ENCODE measurements around the gene ANXA8. TPM values are rescaled to one million over a fixed set of nuclear protein-coding genes. Genes with fewer than 3 reads are reported as not detected.
"Not testable (repeated sequence)": the region's sequence is repeated elsewhere in the genome, so short reads cannot be mapped to it uniquely, and the experiment has no call there.

The ANXA8 gene
- polyA plus RNA-seq, 1 donor from 2014 or later, result not detected

DNA sequence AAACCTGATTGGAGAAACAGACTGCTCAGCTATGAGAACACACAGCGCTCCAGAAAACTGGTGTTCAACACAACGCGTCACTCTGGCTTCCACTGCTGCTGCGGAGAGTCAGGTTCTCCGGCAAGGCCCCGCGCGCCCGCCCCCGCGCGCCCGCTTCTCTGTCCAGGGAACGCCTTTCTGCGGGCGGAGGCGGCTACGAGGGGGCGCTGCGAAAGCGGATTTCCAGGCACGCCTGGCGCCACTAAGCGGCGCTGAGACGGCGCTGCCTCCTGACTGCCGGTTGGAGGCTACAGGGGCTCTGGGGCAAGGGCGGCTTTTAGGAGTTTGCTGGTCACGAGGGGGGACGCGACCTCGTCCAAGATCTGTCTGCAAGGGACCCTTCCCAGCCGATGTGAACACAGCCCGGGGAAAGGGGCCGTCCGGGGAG, 22.6 kb downstream of the ANXA8 start:
- H3K4me2 ChIP-seq (ENCODE audit: low read length), result not testable (repeated sequence)

GRCh38 chr10:47458466-47459154, 25.3 kb downstream of the ANXA8 start:
- Histone ChIP-seq H4K20me1 (ENCODE audit: insufficient read depth) (no peaks in the 10 kb centered on the region), H3K9me3 (ENCODE audit: low read length) (no peaks in the 10 kb centered on the region), H3K9ac (ENCODE audit: low read length) (no peak overlapping the region), H3K4me3 (ENCODE audit: low read length) (no peak overlapping the region), H3K36me3 (ENCODE audit: insufficient read depth, low read length) (no peaks in the 10 kb centered on the region), H3K27me3 (ENCODE audit: insufficient read depth, low read depth, low read length) (no peaks in the 10 kb centered on the region), H3K27ac (ENCODE audit: low read length) (no peak overlapping the region), H3K4me2 (ENCODE audit: low read length) (no peak overlapping the region), H3K79me2 (replicated peaks; ENCODE audit: insufficient read depth, low read length) (no peaks in the 10 kb centered on the region), H3K9me2 (ENCODE audit: insufficient read depth, low read length) (no peaks in the 10 kb centered on the region), H2AFZ (ENCODE audit: low read depth, low read length) (no peak overlapping the region), H3F3A (ENCODE audit: insufficient read depth, low read length, poor library complexity, severe bottlenecking) (no peaks in the 10 kb centered on the region)
- TF ChIP-seq POLR2AphosphoS5 (IDR thresholded peaks at IDR 0.05) (no peak), EZH2 (IDR thresholded peaks at IDR 0.05; ENCODE audit: borderline replicate concordance, insufficient read depth, low read length, poor library complexity, severe bottlenecking) (no peak), CTCF (IDR thresholded peaks at IDR 0.05; ENCODE audit: poor library complexity, severe bottlenecking) (no peak), SMC3 (conservative IDR thresholded peaks at IDR 0.05; ENCODE audit: poor library complexity) (no peak), RAD21 (conservative IDR thresholded peaks at IDR 0.05) (no peak), MXI1 (conservative IDR thresholded peaks at IDR 0.05; ENCODE audit: poor library complexity, severe bottlenecking) (no peak)

More for the DNA sequence above, 22.6 kb downstream of the ANXA8 start:
- not testable (repeated sequence) for H3F3A ChIP-seq (ENCODE audit: insufficient read depth, low read length, poor library complexity, severe bottlenecking); H3K79me2 ChIP-seq (replicated peaks; ENCODE audit: insufficient read depth, low read length); H3K9me3 ChIP-seq (ENCODE audit: low read length); H3K27ac ChIP-seq (ENCODE audit: low read length); H3K9ac ChIP-seq (ENCODE audit: low read length); H3K9me2 ChIP-seq (ENCODE audit: insufficient read depth, low read length); H3K36me3 ChIP-seq (ENCODE audit: insufficient read depth, low read length); H3K27me3 ChIP-seq (ENCODE audit: insufficient read depth, low read depth, low read length); H2AFZ ChIP-seq (ENCODE audit: low read depth, low read length); H4K20me1 ChIP-seq (ENCODE audit: insufficient read depth)
- peak overlapping the region; percentile 47 for H3K4me3 ChIP-seq (ENCODE audit: low read length)
- TF ChIP-seq CTCF (IDR thresholded peaks at IDR 0.05; ENCODE audit: poor library complexity, severe bottlenecking), result peak; percentile 49

DNA sequence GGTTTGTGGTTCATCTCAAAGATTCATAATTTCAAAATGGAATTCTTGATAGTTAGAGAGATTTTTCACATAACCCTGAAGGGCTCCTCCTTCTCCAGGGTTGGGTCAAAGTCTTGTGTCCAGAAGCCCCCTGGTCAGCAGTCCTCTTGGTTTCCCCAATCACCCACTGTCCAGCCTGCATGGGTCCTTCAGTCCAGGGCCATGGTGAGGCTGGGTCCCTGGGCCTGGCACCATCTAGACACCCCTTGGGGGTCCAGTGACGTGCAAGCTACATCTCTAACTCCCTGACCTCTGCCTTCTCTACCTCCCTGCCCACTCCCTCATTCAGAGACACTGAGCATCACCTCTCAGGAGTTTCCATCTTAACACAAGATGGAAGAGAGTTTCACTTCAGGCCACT, 26.1 kb downstream of the ANXA8 start:
- Histone ChIP-seq H2AFZ (ENCODE audit: low read depth, low read length) (no peak overlapping the region), H3K9me2 (ENCODE audit: insufficient read depth, low read length) (no peaks in the 10 kb centered on the region), H3K27me3 (ENCODE audit: insufficient read depth, low read depth, low read length) (no peaks in the 10 kb centered on the region), H3F3A (ENCODE audit: insufficient read depth, low read length, poor library complexity, severe bottlenecking) (no peaks in the 10 kb centered on the region), H3K79me2 (replicated peaks; ENCODE audit: insufficient read depth, low read length) (no peaks in the 10 kb centered on the region), H3K27ac (ENCODE audit: low read length) (no peak overlapping the region), H3K36me3 (ENCODE audit: insufficient read depth, low read length) (no peaks in the 10 kb centered on the region), H3K9ac (ENCODE audit: low read length) (no peak overlapping the region), H3K4me3 (ENCODE audit: low read length) (no peak overlapping the region), H4K20me1 (ENCODE audit: insufficient read depth) (no peaks in the 10 kb centered on the region), H3K4me2 (ENCODE audit: low read length) (no peak overlapping the region), H3K9me3 (ENCODE audit: low read length) (no peaks in the 10 kb centered on the region)
- TF ChIP-seq TAF1 (IDR thresholded peaks at IDR 0.05; ENCODE audit: low read depth), result no peak
- TF ChIP-seq EP300 (conservative IDR thresholded peaks at IDR 0.05; ENCODE audit: poor library complexity, severe bottlenecking), result no peak
- TF ChIP-seq EZH2 (IDR thresholded peaks at IDR 0.05; ENCODE audit: borderline replicate concordance, insufficient read depth, low read length, poor library complexity, severe bottlenecking), result no peak
- no peak for TF ChIP-seq POLR2AphosphoS5 (IDR thresholded peaks at IDR 0.05)
- TF ChIP-seq SMC3 (conservative IDR thresholded peaks at IDR 0.05; ENCODE audit: poor library complexity), result no peak

Measured in neural cell (in vitro differentiated cells).